WERI-Rb-1 (cell line): ENCODE measurements around the gene BFSP2.

ENCODE experiments used
- DNase-seq: peaks from one replicate; pipeline ENCODE4 v3.0.0-alpha.2; 2020
- H3K27ac ChIP-seq: fragments of 250-450 bp; sonication (Bioruptor Pico); 2 replicates; pipeline ENCODE4 v1.5.1; 2020; ENCODE audit warnings: mild to moderate bottlenecking, moderate library complexity
- H3K27me3 ChIP-seq: fragments of 250-450 bp; sonication (Bioruptor Pico); 2 replicates; pipeline ENCODE4 v1.5.1; 2021; ENCODE audit warnings: mild to moderate bottlenecking, low read depth, moderate library complexity; ENCODE audit not compliant: insufficient read depth, severe bottlenecking
- H3K36me3 ChIP-seq: fragments of 250-450 bp; sonication (Bioruptor Pico); 2 replicates; pipeline ENCODE4 v1.5.1; 2020; ENCODE audit warnings: mild to moderate bottlenecking, moderate library complexity
- H3K4me3 ChIP-seq: 2 replicates; pipeline ENCODE4 v1.5.1; 2011; ENCODE audit warnings: low read depth, mild to moderate bottlenecking, control low read depth, low read length
- H3K9me3 ChIP-seq: fragments of 250-450 bp; sonication (Bioruptor Pico); 2 replicates; pipeline ENCODE4 v1.5.1; 2021; ENCODE audit warnings: mild to moderate bottlenecking, moderate library complexity; ENCODE audit not compliant: severe bottlenecking
- TF ChIP-seq, protein P1 (sequence below): IDR thresholded peaks from 2 replicates; pipeline ENCODE4 v1.5.1; 2011; ENCODE audit warnings: low read depth, mild to moderate bottlenecking, control low read depth, inconsistent platforms, low read length

The BFSP2 gene

DNA sequence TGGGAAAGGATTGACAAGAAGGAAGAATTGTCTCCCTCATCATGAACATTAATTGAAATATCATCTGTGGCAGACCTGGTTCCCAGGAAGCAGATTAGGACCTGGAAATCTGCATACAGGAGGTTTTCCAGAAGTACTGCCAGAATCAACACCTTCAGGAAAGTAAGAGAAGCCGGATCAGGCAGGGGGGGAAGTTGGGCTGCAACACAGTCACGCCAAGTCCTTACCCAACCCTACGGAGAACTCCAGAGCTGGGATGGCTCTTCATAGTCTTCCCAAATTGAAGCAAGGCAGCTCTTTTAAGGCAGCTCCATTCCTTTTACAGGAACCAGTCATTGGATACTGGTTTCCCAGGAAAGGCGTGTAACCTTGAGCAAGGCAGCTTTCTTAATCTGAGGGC, 35.2 kb upstream of the BFSP2 start:
- H3K9me3 ChIP-seq: no peaks in the 10 kb centered on the region
- H3K27ac ChIP-seq: no peak overlapping the region
- H3K36me3 ChIP-seq: no peaks in the 10 kb centered on the region
- DNase-seq: no peak
- TF ChIP-seq, protein P1, sequence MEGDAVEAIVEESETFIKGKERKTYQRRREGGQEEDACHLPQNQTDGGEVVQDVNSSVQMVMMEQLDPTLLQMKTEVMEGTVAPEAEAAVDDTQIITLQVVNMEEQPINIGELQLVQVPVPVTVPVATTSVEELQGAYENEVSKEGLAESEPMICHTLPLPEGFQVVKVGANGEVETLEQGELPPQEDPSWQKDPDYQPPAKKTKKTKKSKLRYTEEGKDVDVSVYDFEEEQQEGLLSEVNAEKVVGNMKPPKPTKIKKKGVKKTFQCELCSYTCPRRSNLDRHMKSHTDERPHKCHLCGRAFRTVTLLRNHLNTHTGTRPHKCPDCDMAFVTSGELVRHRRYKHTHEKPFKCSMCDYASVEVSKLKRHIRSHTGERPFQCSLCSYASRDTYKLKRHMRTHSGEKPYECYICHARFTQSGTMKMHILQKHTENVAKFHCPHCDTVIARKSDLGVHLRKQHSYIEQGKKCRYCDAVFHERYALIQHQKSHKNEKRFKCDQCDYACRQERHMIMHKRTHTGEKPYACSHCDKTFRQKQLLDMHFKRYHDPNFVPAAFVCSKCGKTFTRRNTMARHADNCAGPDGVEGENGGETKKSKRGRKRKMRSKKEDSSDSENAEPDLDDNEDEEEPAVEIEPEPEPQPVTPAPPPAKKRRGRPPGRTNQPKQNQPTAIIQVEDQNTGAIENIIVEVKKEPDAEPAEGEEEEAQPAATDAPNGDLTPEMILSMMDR: no peak
- no peak overlapping the region for H3K4me3 ChIP-seq
- H3K27me3 ChIP-seq: no peaks in the 10 kb centered on the region

GRCh38 chr3:133366921-133367320, 32.9 kb upstream of the BFSP2 start:
- H3K4me3 ChIP-seq: no peak overlapping the region
- H3K36me3 ChIP-seq: no peaks in the 10 kb centered on the region
- H3K27me3 ChIP-seq: no peaks in the 10 kb centered on the region
- no peaks in the 10 kb centered on the region for H3K9me3 ChIP-seq
- H3K27ac ChIP-seq: no peak overlapping the region
- DNase-seq: no peak
- TF ChIP-seq, protein P1: no peak

- no peaks in the 10 kb centered on the region for H3K27me3 ChIP-seq
- H3K9me3 ChIP-seq: no peaks in the 10 kb centered on the region
- DNase-seq: no peak
- H3K27ac ChIP-seq: no peak overlapping the region
- no peaks in the 10 kb centered on the region for H3K36me3 ChIP-seq
- TF ChIP-seq, protein P1: no peak
- H3K4me3 ChIP-seq: no peak overlapping the region
Observed at GRCh38 chr3:133367403-133367802, 32.5 kb upstream of the BFSP2 start.

GRCh38 chr3:133367956-133368355, 31.9 kb upstream of the BFSP2 start:
- no peaks in the 10 kb centered on the region for H3K27me3 ChIP-seq
- H3K27ac ChIP-seq: no peak overlapping the region
- H3K36me3 ChIP-seq: no peaks in the 10 kb centered on the region
- H3K9me3 ChIP-seq: no peaks in the 10 kb centered on the region
- TF ChIP-seq, protein P1: no peak
- no peak overlapping the region for H3K4me3 ChIP-seq
- no peak for DNase-seq

DNA sequence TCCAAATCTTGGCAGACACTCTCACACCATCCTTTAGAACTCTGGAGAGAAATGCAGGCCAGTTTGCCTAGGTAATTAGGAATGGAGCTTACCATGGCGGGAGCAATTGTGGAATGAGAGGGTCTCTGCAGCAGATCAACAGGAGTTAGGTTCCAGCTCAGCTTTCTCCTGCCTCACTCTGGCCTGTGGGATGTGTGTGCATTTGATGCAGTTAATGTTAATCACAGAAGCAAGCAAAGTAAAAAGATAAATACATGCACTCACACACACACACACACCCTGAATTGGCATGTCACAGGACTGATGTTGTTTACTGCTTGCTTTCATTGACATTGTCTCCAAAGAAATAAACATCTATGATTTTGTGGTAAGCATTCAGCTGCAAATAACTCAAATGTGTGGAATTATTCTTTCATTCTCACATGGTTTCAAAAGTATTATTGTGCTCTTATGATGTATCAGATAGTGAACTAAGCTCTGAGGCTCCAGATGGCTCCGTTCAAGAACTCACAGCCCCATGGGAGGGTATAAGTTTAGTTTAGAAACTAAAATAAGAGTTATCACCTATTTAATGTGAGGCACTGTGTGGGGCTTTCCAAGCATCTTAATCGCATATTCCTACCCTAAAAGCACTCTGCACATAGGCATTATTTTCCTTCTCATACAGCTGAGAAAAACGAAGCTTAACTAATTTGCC, 31.3 kb upstream of the BFSP2 start:
- H3K4me3 ChIP-seq: no peak overlapping the region
- TF ChIP-seq, protein P1: no peak
- H3K27ac ChIP-seq: no peak overlapping the region
- H3K27me3 ChIP-seq: no peaks in the 10 kb centered on the region
- no peak for DNase-seq
- H3K36me3 ChIP-seq: no peaks in the 10 kb centered on the region
- H3K9me3 ChIP-seq: no peaks in the 10 kb centered on the region

DNA sequence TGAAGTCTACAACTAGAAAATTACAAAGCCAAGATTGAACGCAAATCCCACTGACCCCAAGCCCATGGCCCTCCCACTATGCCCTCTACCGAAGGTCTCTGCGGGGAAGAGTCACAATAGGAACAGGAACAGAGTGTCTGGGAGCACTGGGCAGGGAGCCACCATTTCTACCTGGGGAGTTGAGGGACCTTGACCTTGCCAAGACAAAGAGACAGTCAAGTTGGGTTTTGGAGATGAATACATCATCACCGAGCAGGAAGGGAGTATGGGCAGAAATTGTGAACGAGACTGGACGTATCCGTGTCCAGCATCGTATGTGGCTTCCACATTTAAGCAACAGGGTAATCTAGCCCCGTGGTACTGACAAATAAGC, 30.8 kb upstream of the BFSP2 start:
- no peak overlapping the region for H3K4me3 ChIP-seq
- DNase-seq: no peak
- H3K36me3 ChIP-seq: no peaks in the 10 kb centered on the region
- TF ChIP-seq, protein P1: no peak
- no peaks in the 10 kb centered on the region for H3K9me3 ChIP-seq
- H3K27ac ChIP-seq: no peak overlapping the region
- H3K27me3 ChIP-seq: no peaks in the 10 kb centered on the region
